ENCODE results near the gene MROH2A.
"Not testable (repeated sequence)": the region's sequence is repeated elsewhere in the genome, so short reads cannot be mapped to it uniquely, and the experiment has no call there.

The MROH2A gene

GRCh38 chr2:233858331-233858730, 80.2 kb downstream of the MROH2A start:
- no peak for DNase-seq

GRCh38 chr2:233862261-233862768, 84.2 kb downstream of the MROH2A start:
- no peak for DNase-seq

- DNase-seq = no peak
Measured at GRCh38 chr2:233865838-233866237, 87.7 kb downstream of the MROH2A start.

GRCh38 chr2:233866479-233866878, 88.3 kb downstream of the MROH2A start:
- DNase-seq = no peak

GRCh38 chr2:233867993-233868532, 89.9 kb downstream of the MROH2A start, which contains the start of gene MSL3B:
Gene MSL3B, minus strand, starts transcription at chr2:233868386.
- no peak for DNase-seq

- no peak for DNase-seq
Measured at GRCh38 chr2:233871432-233871831, 93.3 kb downstream of the MROH2A start.

- DNase-seq = not testable (repeated sequence)
Measured at GRCh38 chr2:233872125-233872524, 94.0 kb downstream of the MROH2A start.

- no peak for DNase-seq
Measured at GRCh38 chr2:233882353-233882752, 104.2 kb downstream of the MROH2A start.
